GM21390 (cell line): ENCODE measurements around the gene PEX26.
"Not testable (repeated sequence)": the region's sequence is repeated elsewhere in the genome, so short reads cannot be mapped to it uniquely, and the experiment has no call there.

Source experiments
- ATAC-seq: cut with Tn5 transposase; IDR thresholded peaks from one replicate; pipeline ENCODE4 v1.9.1; 2021; ENCODE audit not compliant: unreplicated experiment

The PEX26 gene

DNA sequence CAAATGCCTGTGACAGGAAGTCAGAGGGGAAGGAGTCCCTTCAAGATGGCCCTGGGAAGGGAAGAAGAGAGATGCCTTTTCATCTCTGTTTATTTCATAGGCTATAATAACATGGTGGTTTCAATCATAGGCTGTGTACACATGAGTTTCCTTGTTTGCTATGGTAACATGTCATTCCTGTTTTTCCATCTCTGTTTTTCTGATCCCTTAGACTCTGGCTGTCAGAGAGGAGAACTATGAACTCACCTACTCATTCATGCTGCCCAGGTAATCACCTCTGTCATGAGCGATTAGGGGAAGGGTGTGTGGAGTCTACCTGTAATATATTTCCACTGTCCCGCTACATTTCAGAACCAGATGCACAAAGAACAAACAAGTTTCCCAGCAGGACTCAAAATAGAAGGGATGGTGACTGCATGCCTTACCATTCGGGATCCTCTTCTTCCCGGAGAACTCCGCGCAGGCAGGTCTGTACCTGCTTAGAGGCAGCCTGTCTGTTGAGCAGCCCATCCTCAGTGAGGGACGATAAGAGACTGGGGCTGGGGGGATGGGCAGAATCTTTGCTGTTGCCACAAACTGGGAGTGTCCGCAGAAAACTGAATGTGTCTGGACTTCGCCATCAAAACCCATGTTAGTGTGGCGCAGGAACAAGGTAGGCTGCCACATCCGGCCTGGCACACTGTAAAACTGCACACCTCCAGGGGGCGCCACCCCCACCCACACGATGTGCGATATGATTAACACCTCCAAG lies 7.1 kb upstream of the PEX26 start:
- ATAC-seq, result no peak

- ATAC-seq, result not testable (repeated sequence)
Measured at GRCh38 chr22:18071307-18071967, 6.4 kb upstream of the PEX26 start.

DNA sequence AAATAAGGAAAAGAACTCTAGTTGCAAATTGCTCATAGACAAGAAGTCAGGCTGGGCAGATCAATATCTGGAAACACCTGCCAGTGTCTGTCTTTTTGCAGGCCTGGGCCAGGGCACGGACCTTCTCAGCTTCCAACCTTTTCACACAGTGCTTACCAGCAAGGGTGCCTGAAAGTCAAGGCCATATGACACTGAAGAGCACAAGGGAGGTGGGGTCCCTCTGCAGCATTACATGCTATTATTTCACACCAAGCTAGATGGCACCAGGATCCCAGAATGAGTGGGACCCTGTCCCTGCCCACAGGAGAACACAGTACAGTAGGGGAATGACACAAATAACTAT lies 5.9 kb upstream of the PEX26 start:
- no peak for ATAC-seq

GRCh38 chr22:18073467-18073866 lies 4.3 kb upstream of the PEX26 start:
- no peak for ATAC-seq

- not testable (repeated sequence) for ATAC-seq
Measured at GRCh38 chr22:18073927-18074326, 3.9 kb upstream of the PEX26 start.

DNA sequence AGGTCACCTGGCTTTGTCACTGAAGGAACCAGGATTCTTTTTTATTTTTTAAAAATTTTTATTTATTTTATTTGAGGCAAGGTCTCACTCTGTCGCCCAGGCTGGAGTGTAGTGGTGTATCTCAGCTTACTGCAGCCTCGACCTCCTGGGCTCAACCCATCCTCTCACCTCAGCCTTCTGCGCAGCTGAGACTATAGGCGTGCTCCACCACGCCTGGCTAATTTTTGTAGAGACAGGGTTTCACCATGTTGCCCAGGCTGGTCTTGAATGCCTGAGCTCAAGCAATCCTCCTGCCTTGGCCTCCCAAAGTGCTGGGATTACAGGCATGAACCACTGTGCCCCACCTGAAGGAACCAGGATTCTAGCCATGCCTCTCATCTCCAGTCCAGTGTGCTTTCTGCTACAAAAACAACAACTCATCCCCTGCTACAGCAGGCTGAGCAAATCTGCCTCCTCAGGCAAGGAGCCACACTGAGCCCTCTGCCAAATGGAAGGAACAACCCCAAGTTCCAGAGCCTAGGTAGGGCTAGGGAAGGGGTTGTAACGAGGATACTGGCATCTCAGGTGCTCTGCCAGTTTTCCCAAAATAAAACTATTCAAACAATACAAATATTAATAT lies 2.6 kb upstream of the PEX26 start:
- ATAC-seq, result no peak

GRCh38 chr22:18075720-18076497 lies 1.9 kb upstream of the PEX26 start:
- ATAC-seq, result no peak

DNA sequence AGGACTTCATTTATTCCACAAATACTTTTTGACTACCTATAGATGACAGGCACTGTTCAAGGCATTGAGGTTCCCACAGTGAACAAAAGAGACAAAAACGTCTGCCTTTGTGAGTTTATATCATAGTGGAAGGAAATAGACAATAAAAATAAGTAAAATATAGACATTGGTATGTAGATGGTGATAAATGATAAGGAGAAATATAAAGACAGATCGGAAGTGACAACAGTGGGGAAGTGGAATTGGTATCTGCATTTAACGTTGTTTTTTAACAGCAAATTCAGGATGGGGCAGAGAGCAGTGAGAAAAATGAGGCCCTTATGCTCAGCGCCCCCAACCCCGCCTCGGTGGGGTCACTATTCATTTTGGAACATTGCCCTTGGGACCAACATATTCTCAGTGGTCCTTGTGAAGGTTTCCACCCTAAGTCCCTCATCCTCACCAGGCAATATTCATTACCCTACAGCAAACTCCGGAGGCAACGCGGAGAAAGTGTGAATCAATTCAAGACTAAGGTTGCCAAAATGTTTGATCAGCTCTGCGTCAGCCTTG lies 627 bp upstream of the PEX26 start:
- no peak for ATAC-seq

DNA sequence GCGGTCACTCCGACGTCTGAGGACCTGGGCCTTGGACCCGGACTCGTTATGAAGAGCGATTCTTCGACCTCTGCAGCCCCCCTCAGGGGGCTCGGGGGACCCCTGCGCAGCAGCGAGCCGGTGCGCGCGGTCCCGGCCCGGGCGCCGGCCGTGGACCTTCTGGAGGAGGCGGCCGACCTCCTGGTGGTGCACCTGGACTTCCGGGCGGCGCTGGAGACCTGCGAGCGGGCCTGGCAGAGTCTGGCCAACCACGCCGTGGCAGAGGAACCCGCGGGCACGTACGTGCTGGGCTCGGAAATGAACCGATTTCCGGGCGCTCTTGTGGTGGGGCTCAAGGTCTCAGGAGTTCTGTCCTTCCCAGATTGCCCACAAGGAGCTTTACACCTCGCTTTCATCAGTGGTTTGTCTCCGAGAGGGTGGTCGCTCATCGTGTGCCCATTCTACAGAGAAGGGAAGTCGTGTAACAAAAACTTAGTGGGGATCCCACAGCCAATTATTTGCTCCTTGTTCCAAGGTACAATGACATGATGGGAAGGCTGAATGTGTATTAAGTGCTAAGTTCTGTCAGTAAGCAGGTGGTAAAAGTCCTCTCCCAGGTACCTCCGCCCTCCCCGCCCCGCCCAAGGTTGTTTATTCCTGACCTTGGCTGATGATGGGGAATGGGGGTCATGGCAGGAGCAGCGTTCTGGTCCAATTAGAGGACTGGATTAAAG lies 695 bp downstream of the PEX26 start:
- peak; percentile 5 for ATAC-seq

DNA sequence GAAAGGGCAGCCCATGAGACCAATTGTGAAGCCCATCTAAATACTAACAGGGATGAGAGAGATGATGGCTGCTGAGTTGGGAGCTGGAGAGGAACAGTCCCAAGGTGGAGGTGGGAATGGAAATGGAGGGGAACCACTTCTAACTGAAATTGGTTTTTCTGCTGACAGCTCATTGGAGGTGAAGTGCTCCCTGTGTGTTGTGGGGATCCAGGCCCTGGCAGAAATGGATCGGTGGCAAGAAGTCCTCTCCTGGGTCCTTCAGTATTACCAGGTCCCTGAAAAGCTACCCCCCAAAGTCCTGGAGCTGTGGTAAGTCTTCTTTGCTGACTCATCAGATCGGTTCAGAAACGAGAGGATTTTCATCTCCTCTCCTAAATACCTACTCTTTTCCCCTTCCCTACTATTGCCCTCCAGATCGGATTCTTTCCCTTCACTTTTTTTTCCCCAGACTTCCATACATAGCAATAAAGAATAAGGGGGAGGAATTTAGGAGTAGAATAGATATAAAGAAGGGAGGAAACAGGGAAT lies 2.0 kb downstream of the PEX26 start:
- no peak for ATAC-seq

GRCh38 chr22:18081416-18081815 lies 3.6 kb downstream of the PEX26 start:
- no peak for ATAC-seq

DNA sequence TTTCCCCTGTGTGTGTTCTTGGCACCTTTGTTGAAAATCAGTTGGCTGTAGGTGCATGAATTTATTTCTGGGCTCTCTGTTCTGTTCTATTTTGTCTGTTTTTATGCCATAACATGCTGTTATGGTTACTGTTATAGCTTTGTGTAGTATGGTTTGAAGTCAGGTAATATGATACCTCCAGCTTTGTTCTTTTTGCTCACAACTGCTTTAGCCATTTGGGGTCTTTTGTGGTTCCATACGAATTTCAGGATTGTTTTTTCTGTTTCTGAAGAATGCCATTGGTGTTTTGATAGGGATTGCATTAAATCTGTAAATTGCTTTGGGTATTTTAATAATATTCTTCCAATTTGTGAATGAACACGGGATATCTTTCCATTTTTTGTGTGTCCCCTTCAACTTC lies 4.7 kb downstream of the PEX26 start:
- ATAC-seq, result no peak

- ATAC-seq, result no peak
Measured at GRCh38 chr22:18083406-18083805, 5.6 kb downstream of the PEX26 start.

GRCh38 chr22:18085188-18085587 lies 7.4 kb downstream of the PEX26 start:
- ATAC-seq, result no peak

GRCh38 chr22:18087350-18087855 lies 9.6 kb downstream of the PEX26 start:
- no peak for ATAC-seq

DNA sequence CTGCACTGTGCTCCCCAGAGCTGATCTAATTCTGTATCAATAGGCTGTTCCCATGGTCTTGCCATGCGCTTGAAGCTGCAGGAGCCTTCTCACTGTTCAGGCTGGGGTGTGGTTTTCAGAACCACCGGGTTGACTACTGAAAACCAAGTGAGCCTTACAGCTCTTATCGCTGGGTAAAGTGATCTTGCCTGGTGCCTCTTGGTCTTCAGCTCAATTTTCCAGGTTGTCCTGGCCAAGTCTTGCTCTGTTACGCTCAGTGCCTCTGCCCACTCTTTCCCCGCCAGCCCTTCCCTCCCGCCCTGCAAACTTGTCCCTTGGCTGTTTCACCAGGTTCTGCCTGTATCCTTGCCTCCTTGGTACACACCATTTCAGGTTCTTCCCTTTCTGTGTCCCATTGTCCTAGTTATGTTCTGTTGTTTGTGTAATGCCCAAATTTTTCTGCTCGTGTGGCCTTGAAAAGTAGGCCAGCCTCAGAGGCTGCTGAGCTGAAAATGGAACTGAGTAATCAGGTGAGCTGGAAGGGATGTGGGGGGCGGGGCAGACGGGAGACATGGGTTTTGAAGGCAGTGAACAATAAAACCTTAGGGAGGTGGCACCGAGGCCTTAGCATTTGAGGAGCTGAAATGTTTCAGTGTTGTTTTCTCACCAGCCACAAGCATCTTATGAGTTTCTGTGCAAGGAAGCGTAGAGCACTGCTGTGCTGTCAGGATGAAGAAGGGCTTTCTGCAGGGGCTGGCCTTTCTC lies 11.2 kb downstream of the PEX26 start:
- ATAC-seq, result no peak

DNA sequence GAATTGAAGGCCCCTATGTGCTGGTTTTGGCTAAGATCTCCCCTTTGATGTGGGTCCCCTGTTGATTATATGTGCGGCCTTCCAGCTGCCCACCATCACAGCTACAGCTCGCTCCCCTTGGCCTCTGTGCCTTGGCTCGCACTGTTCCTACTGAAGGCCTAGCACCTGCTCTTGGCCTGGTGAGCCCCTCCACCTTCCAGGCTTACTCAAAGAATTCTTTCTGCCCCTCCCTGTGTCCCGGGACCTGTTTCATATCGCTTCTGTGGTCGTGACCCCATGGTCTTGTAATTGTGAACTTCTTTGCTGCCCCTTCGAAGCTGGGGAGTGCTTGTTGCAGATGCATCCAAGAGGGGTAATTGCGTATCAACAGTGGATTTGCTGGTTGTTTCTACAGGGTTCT lies 12.5 kb downstream of the PEX26 start:
- ATAC-seq, result no peak

- ATAC-seq, result no peak
Measured at GRCh38 chr22:18091478-18091877, 13.7 kb downstream of the PEX26 start.

- no peak for ATAC-seq
Measured at GRCh38 chr22:18091916-18092526, 14.2 kb downstream of the PEX26 start.
